HCT116 (cell line): ENCODE measurements around the gene DNM2. TPM values are rescaled to one million over a fixed set of nuclear protein-coding genes. Genes with fewer than 3 reads are reported as not detected.

Experiments used
- ATAC-seq: fragments of 200-7000 bp; cut with Tn5 transposase; 2 replicates; pipeline ENCODE4 v1.9.1; 2020; ENCODE audit warnings: mild to moderate bottlenecking, moderate library complexity
- BruUV-seq: library from RNA; stranded (reverse); fragments of 400-500 nt; replicated peaks from 2 replicates; lab custom pipeline; 2021; lab: Mats Ljungman, UMichigan
- CTCF ChIA-PET: fragments of 300-600 bp; sonication (Branson Sonifier 250); formaldehyde crosslinking; loops from one replicate; lab custom pipeline; 2021; ENCODE audit warnings: antibody characterized with exemption; lab: Charles Lee
- POLR2A ChIA-PET: fragments of 300-600, 350-600 bp; sonication (Branson Sonifier 250); formaldehyde crosslinking; loops from one replicate; lab custom pipeline; 2021; ENCODE audit warnings: antibody characterized with exemption; lab: Charles Lee
- RAD21 ChIA-PET, 2 experiments: fragments of 300-600 bp; sonication (Branson Sonifier 250); formaldehyde crosslinking; loops; one replicate each; lab custom pipeline; 2023; ENCODE audit warnings: low total read pairs in 2 of 2; ENCODE audit not compliant: uncharacterized antibody in 2 of 2, unreplicated experiment in 2 of 2, low non-redundant PET in 1 of 2; lab: Charles Lee
- DNase-seq: peaks from one replicate; pipeline ENCODE4 v3.0.0-alpha.2; 2010; ENCODE audit warnings: low read depth, low spot score
- H2AFZ ChIP-seq: fragments of 200-600 bp; shearing (Covaris generic), sonication (generic); 2 replicates; pipeline ENCODE4 v1.6.1; 2017; ENCODE audit warnings: low read depth, mixed run types, mixed read lengths, antibody characterized with exemption, low read length; ENCODE audit not compliant: poor library complexity, severe bottlenecking
- H3K27ac ChIP-seq: 2 replicates; pipeline ENCODE4 v1.5.1; 2012; ENCODE audit warnings: low read depth, low read length
- H3K27me3 ChIP-seq: fragments of 200-600 bp; sonication (generic); 2 replicates; pipeline ENCODE4 v1.6.1; 2016; ENCODE audit warnings: mixed run types, low read length, mixed read lengths; ENCODE audit not compliant: insufficient read depth
- H3K36me3 ChIP-seq, 2 experiments: fragments of 200-500 bp in 1 of 2; fragments of 200-600 bp in 1 of 2; sonication (Bioruptor generic) in 1 of 2; sonication (generic) in 1 of 2; 2 replicates each; pipeline versions ENCODE4 v1.5.1 to v1.6.1; 2014 to 2016; ENCODE audit warnings: low read length in 2 of 2, inconsistent platforms in 1 of 2, mixed read lengths in 1 of 2, mixed run types in 1 of 2; ENCODE audit not compliant: insufficient read depth in 2 of 2, control insufficient read depth in 1 of 2
- H3K4me1 ChIP-seq, 2 experiments: fragments of 200-600 bp in 1 of 2; sonication (generic) in 1 of 2; 2 replicates each; pipeline versions ENCODE4 v1.5.1 to v1.6.1; 2012 to 2017; ENCODE audit warnings: low read length in 2 of 2, inconsistent platforms in 1 of 2, mild to moderate bottlenecking in 1 of 2, mixed read lengths in 1 of 2, mixed run types in 1 of 2, moderate library complexity in 1 of 2; ENCODE audit not compliant: insufficient read depth in 2 of 2, control insufficient read depth in 1 of 2
- H3K4me2 ChIP-seq: fragments of 200-600 bp; sonication (generic); 2 replicates; pipeline ENCODE4 v1.6.1; 2017; ENCODE audit warnings: mixed run types, low read length, mixed read lengths
- H3K4me3 ChIP-seq, 2 experiments: fragments of 200-600 bp in 1 of 2; sonication (generic) in 1 of 2; replicated peaks in 1 of 2; 2 replicates each; pipeline ENCODE4 v1.5.1; 2011 to 2016; ENCODE audit warnings: low read length in 2 of 2, control low read depth in 1 of 2, low read depth in 1 of 2, mild to moderate bottlenecking in 1 of 2, mixed read lengths in 1 of 2, mixed run types in 1 of 2
- H3K79me2 ChIP-seq: fragments of 200-600 bp; sonication (generic); 2 replicates; pipeline ENCODE4 v1.6.1; 2017; ENCODE audit warnings: mild to moderate bottlenecking, mixed run types, low read length, moderate library complexity, mixed read lengths; ENCODE audit not compliant: insufficient read depth
- H3K9ac ChIP-seq: fragments of 200-600 bp; sonication (generic); 2 replicates; pipeline ENCODE4 v1.6.1; 2016; ENCODE audit warnings: low read length, mixed read lengths
- H3K9me2 ChIP-seq: fragments of 200-600 bp; sonication (generic), shearing (Covaris generic); 2 replicates; pipeline ENCODE4 v1.6.1; 2017; ENCODE audit warnings: mixed run types, mild to moderate bottlenecking, moderate library complexity; ENCODE audit not compliant: insufficient read depth
- H3K9me3 ChIP-seq, 2 experiments: fragments of 200-500 bp in 1 of 2; fragments of 200-600 bp in 1 of 2; sonication (Bioruptor generic) in 1 of 2; sonication (generic) in 1 of 2; 2 replicates each; pipeline ENCODE4 v1.6.1; 2014 to 2017; ENCODE audit warnings: low read length in 2 of 2, mixed read lengths in 2 of 2, inconsistent platforms in 1 of 2, low read depth in 1 of 2, mild to moderate bottlenecking in 1 of 2, mixed run types in 1 of 2, moderate library complexity in 1 of 2; ENCODE audit not compliant: control insufficient read depth in 1 of 2, insufficient read depth in 1 of 2
- H4K20me1 ChIP-seq: fragments of 200-600 bp; sonication (generic), shearing (Covaris generic); 2 replicates; pipeline ENCODE4 v1.6.1; 2017; ENCODE audit warnings: mixed run types, mild to moderate bottlenecking, moderate library complexity; ENCODE audit not compliant: insufficient read depth
- CBX3 ChIP-seq: IDR thresholded peaks from 2 replicates; pipeline ENCODE4 v1.6.1; 2012; ENCODE audit warnings: low read depth
- EZH2 ChIP-seq: fragments of 200-600 bp; sonication (generic); IDR thresholded peaks from 2 replicates; pipeline ENCODE4 v1.6.1; 2017; ENCODE audit warnings: antibody characterized with exemption, mixed run types
- FOSL1 ChIP-seq: IDR thresholded peaks from 2 replicates; pipeline ENCODE4 v1.6.1; 2012; ENCODE audit warnings: low read depth
- POLR2A ChIP-seq: IDR thresholded peaks from 2 replicates; pipeline ENCODE4 v1.7.0; 2011; ENCODE audit warnings: borderline replicate concordance; ENCODE audit not compliant: insufficient read depth, insufficient read length; ENCODE audit errors: extremely low read depth
- POLR2AphosphoS5 ChIP-seq: IDR thresholded peaks from 2 replicates; pipeline ENCODE4 v1.6.1; 2011; ENCODE audit warnings: mild to moderate bottlenecking, low read depth, low read length, moderate library complexity
- SP1 ChIP-seq: IDR thresholded peaks from 2 replicates; pipeline ENCODE4 v1.6.1; 2012; ENCODE audit warnings: low read depth
- SRF ChIP-seq: IDR thresholded peaks from 2 replicates; pipeline ENCODE4 v1.6.1; 2012; ENCODE audit warnings: low read depth
- TCF7L2 ChIP-seq: IDR thresholded peaks from 2 replicates; pipeline ENCODE4 v1.7.0; 2011; ENCODE audit warnings: borderline replicate concordance, inconsistent platforms; ENCODE audit not compliant: insufficient read depth, insufficient read length; ENCODE audit errors: extremely low read depth
- YY1 ChIP-seq: IDR thresholded peaks from 2 replicates; pipeline ENCODE4 v1.6.1; 2011; ENCODE audit warnings: low read length, low read depth, moderate library complexity, mild to moderate bottlenecking; ENCODE audit not compliant: insufficient replicate concordance; ENCODE audit errors: extremely low read depth
- ZNF274 ChIP-seq: fragments of 200-500 bp; sonication (Bioruptor generic); IDR thresholded peaks from 2 replicates; pipeline ENCODE4 v1.6.1; 2014; ENCODE audit warnings: mild to moderate bottlenecking, low read depth, low read length, inconsistent platforms
- intact Hi-C: fragments of 100-400 bp; cut with micrococcal nuclease; formaldehyde crosslinking; loops from 2 replicates; pipeline ENCODE4 v1.10.0; 2022
- total RNA-seq: library from RNA; stranded (reverse); gene quantifications from one replicate; pipeline ENCODE4 v1.2.1, GENCODE V29; 2021; ENCODE audit not compliant: unreplicated experiment
- TF ChIP-seq, protein P1 (sequence below): IDR thresholded peaks from 2 replicates; pipeline ENCODE4 v1.6.1; 2012
- TF ChIP-seq, protein P2 (sequence below), 3 experiments: fragments of 200-600 bp in 1 of 3; sonication (generic) in 1 of 3; IDR thresholded peaks in 2 of 3; conservative IDR thresholded peaks in 1 of 3; 2 replicates each; pipeline ENCODE4 v1.5.1; 2012 to 2017; ENCODE audit warnings: low read depth in 2 of 3, low read length in 2 of 3, antibody characterized with exemption in 1 of 3, borderline replicate concordance in 1 of 3, control low read depth in 1 of 3, mild to moderate bottlenecking in 1 of 3, mixed read lengths in 1 of 3, mixed run types in 1 of 3, moderate library complexity in 1 of 3; ENCODE audit not compliant: insufficient read depth in 1 of 3
- TF ChIP-seq, protein P3 (sequence below): IDR thresholded peaks from 2 replicates; pipeline ENCODE4 v1.6.1; 2011; ENCODE audit warnings: mild to moderate bottlenecking, low read length, moderate library complexity; ENCODE audit not compliant: insufficient replicate concordance; ENCODE audit errors: extremely low read depth
- TF ChIP-seq, protein P4 (sequence below): IDR thresholded peaks from 2 replicates; pipeline ENCODE4 v1.6.1; 2012

Gene DNM2
- total RNA-seq, 1 experiment from 2014 or later, result 183 TPM

DNA sequence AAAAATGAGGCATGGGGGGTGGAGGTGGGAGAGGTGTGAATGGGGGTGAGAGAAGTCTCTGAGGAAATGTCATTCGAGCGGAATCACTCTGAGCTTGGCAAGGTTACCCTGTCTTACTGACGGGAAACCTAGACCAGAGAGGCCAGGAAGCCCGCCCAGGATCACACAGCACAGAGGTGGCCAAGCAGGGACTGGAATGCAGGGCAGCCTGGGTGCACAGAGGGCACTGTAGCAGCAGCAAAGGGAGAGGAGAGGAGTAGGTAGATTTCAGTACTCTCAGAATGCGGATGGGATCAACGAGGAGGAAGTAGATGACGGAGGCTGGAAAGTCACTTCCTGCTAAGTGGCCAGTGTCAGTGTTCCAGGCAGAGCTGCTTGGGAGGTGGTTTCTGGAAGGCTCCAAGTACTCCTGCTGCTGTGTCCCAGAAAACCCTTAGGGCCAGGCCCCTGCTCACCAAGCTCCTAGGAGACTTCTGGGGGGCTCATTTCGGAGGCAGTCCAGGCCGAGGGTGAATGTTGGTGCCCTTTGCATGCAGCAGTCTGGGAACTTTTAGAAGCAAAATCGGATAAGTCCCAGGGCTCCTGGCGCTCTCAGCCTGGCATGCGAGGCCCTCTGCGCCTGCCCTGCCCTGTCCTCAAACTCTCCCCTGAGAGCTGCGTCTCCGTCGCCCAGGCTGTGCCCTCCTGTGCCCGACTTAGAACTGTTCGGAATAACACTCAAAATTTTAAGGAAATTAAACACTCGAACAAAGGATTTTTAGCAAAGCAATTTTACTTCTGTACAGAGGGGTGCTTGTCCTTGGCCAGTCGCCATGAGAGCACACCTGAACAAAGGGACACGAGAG, 33.5 kb downstream of the DNM2 start:
- DNase-seq (no peak), ATAC-seq (no peak)
- H3K27me3 ChIP-seq, result no peaks in the 10 kb centered on the region
- no peak overlapping the region for H3K4me3 ChIP-seq
- TF ChIP-seq EZH2, result no peak
- TF ChIP-seq SRF, result no peak
- TF ChIP-seq, protein P1, sequence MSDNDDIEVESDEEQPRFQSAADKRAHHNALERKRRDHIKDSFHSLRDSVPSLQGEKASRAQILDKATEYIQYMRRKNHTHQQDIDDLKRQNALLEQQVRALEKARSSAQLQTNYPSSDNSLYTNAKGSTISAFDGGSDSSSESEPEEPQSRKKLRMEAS, result no peak
- TF ChIP-seq YY1, result no peak
- no peak for TF ChIP-seq TCF7L2
- no peak for TF ChIP-seq SP1
- TF ChIP-seq POLR2AphosphoS5, result no peak
- no peak for TF ChIP-seq CBX3
- TF ChIP-seq, protein P2, sequence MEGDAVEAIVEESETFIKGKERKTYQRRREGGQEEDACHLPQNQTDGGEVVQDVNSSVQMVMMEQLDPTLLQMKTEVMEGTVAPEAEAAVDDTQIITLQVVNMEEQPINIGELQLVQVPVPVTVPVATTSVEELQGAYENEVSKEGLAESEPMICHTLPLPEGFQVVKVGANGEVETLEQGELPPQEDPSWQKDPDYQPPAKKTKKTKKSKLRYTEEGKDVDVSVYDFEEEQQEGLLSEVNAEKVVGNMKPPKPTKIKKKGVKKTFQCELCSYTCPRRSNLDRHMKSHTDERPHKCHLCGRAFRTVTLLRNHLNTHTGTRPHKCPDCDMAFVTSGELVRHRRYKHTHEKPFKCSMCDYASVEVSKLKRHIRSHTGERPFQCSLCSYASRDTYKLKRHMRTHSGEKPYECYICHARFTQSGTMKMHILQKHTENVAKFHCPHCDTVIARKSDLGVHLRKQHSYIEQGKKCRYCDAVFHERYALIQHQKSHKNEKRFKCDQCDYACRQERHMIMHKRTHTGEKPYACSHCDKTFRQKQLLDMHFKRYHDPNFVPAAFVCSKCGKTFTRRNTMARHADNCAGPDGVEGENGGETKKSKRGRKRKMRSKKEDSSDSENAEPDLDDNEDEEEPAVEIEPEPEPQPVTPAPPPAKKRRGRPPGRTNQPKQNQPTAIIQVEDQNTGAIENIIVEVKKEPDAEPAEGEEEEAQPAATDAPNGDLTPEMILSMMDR (IDR thresholded peaks at IDR 0.05 in 2 of 3, conservative IDR thresholded peaks at IDR 0.05 in 1 of 3; ENCODE audit: borderline replicate concordance in 1 of 3, insufficient read depth in 1 of 3, low read depth in 2 of 3, low read length in 2 of 3), result no peak
- TF ChIP-seq, protein P3, sequence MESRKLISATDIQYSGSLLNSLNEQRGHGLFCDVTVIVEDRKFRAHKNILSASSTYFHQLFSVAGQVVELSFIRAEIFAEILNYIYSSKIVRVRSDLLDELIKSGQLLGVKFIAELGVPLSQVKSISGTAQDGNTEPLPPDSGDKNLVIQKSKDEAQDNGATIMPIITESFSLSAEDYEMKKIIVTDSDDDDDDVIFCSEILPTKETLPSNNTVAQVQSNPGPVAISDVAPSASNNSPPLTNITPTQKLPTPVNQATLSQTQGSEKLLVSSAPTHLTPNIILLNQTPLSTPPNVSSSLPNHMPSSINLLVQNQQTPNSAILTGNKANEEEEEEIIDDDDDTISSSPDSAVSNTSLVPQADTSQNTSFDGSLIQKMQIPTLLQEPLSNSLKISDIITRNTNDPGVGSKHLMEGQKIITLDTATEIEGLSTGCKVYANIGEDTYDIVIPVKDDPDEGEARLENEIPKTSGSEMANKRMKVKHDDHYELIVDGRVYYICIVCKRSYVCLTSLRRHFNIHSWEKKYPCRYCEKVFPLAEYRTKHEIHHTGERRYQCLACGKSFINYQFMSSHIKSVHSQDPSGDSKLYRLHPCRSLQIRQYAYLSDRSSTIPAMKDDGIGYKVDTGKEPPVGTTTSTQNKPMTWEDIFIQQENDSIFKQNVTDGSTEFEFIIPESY, result no peak
- no peak for TF ChIP-seq ZNF274
- TF ChIP-seq FOSL1, result no peak
- TF ChIP-seq, protein P4, sequence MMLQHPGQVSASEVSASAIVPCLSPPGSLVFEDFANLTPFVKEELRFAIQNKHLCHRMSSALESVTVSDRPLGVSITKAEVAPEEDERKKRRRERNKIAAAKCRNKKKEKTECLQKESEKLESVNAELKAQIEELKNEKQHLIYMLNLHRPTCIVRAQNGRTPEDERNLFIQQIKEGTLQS, result no peak
- TF ChIP-seq POLR2A, result no peak
- no peaks in the 10 kb centered on the region for H3K36me3 ChIP-seq
- CTCF ChIA-PET, result interaction anchor here (1.2 kb wide), 1 partner anchor 34 kb away, joined by 3 read pairs; the partner anchor contains the start of gene DNM2
- peaks cover 80% of the 10 kb centered on the region for H3K79me2 ChIP-seq
- intact Hi-C loops, result no loop called here
- no peak overlapping the region for H2AFZ ChIP-seq
- no peaks in the 10 kb centered on the region for H3K9me3 ChIP-seq
- no peak overlapping the region for H3K4me2 ChIP-seq
- H4K20me1 ChIP-seq, result peaks cover 8% of the 10 kb centered on the region; the same call in 1 of the 2 replicates
- RAD21 ChIA-PET, result no interaction called here
- BruUV-seq, result no TSS peak
- H3K9me2 ChIP-seq, result no peaks in the 10 kb centered on the region
- POLR2A ChIA-PET, result no interaction called here
- H3K9ac ChIP-seq, result no peak overlapping the region
- H3K4me1 ChIP-seq, result peaks cover 45 to 54% of the 10 kb centered on the region in 2 experiments
- no peak overlapping the region for H3K27ac ChIP-seq
